ENCODE measurements around the gene MCCC1.

DNA sequence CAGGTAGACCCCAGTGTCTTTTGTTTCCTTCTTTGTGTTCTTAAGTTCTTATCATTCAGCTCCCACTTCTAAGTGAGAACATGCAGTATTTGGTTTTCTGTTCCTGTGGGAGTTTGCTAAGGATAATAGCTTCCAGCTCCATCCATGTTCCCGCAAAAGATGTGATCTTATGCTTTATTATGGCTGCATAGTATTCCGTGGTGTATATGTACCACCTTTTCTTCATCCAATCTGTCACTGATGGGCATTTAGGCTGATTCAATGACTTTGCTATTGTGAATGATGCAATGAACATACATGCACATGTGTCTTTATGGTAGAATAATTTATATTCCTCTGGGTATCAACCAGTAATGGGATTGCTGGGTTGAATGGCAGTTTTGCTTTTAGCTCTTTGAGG, 24.4 kb downstream of the MCCC1 start:
- TF ChIP-seq, protein P1, sequence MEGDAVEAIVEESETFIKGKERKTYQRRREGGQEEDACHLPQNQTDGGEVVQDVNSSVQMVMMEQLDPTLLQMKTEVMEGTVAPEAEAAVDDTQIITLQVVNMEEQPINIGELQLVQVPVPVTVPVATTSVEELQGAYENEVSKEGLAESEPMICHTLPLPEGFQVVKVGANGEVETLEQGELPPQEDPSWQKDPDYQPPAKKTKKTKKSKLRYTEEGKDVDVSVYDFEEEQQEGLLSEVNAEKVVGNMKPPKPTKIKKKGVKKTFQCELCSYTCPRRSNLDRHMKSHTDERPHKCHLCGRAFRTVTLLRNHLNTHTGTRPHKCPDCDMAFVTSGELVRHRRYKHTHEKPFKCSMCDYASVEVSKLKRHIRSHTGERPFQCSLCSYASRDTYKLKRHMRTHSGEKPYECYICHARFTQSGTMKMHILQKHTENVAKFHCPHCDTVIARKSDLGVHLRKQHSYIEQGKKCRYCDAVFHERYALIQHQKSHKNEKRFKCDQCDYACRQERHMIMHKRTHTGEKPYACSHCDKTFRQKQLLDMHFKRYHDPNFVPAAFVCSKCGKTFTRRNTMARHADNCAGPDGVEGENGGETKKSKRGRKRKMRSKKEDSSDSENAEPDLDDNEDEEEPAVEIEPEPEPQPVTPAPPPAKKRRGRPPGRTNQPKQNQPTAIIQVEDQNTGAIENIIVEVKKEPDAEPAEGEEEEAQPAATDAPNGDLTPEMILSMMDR (tag by site-specific recombination; IDR thresholded peaks at IDR 0.05): no peak
- TF ChIP-seq PRDM1 (tag by site-specific recombination; IDR thresholded peaks at IDR 0.05) (no peak), ZNF311 (tag by site-specific recombination; IDR thresholded peaks at IDR 0.05; ENCODE audit: borderline replicate concordance) (no peak), ZNF777 (tag by site-specific recombination; IDR thresholded peaks at IDR 0.05; ENCODE audit: borderline replicate concordance) (no peak), ZNF514 (tag by site-specific recombination; IDR thresholded peaks at IDR 0.05) (no peak)
- TF ChIP-seq, protein P2, sequence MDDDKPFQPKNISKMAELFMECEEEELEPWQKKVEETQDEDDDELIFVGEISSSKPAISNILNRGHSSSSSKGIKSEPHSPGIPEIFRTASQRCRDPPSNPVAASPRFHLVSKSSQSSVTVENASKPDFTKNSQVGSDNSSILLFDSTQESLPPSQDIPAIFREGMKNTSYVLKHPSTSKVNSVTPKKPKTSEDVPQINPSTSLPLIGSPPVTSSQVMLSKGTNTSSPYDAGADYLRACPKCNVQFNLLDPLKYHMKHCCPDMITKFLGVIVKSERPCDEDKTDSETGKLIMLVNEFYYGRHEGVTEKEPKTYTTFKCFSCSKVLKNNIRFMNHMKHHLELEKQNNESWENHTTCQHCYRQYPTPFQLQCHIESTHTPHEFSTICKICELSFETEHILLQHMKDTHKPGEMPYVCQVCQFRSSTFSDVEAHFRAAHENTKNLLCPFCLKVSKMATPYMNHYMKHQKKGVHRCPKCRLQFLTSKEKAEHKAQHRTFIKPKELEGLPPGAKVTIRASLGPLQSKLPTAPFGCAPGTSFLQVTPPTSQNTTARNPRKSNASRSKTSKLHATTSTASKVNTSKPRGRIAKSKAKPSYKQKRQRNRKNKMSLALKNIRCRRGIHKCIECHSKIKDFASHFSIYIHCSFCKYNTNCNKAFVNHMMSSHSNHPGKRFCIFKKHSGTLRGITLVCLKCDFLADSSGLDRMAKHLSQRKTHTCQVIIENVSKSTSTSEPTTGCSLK (tag by site-specific recombination; IDR thresholded peaks at IDR 0.05): no peak
- TF ChIP-seq, protein P3, sequence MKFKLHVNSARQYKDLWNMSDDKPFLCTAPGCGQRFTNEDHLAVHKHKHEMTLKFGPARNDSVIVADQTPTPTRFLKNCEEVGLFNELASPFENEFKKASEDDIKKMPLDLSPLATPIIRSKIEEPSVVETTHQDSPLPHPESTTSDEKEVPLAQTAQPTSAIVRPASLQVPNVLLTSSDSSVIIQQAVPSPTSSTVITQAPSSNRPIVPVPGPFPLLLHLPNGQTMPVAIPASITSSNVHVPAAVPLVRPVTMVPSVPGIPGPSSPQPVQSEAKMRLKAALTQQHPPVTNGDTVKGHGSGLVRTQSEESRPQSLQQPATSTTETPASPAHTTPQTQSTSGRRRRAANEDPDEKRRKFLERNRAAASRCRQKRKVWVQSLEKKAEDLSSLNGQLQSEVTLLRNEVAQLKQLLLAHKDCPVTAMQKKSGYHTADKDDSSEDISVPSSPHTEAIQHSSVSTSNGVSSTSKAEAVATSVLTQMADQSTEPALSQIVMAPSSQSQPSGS (tag by site-specific recombination; IDR thresholded peaks at IDR 0.05; ENCODE audit: low read depth): no peak
